Thoracic aorta (tissue), 2 donors: Measurements from ENCODE around the gene NRARP. TPM values are rescaled to one million over a fixed set of nuclear protein-coding genes. Genes with fewer than 3 reads are reported as not detected.

Source experiments
- ATAC-seq: fragments of 150-250 bp; one replicate; pipeline ENCODE4 v1.8.0; 2017; ENCODE audit warnings: low read depth; ENCODE audit not compliant: insufficient number of reproducible peaks, low FRiP score
- DNase-seq: peaks from one replicate; pipeline ENCODE4 v3.0.0-alpha.2; 2020; ENCODE audit warnings: low spot score
- H3K27ac ChIP-seq, 2 donors: fragments of 200-600 bp; sonication (generic); 1 replicate in 1 of 2; 2 replicates in 1 of 2; pipeline ENCODE4 v1.5.1; 2016; ENCODE audit warnings: mild to moderate bottlenecking in 2 of 2, moderate library complexity in 2 of 2
- H3K27me3 ChIP-seq: fragments of 200-600 bp; sonication (generic); replicated peaks from 2 replicates; pipeline ENCODE4 v1.6.0; 2016; ENCODE audit warnings: mild to moderate bottlenecking; ENCODE audit not compliant: insufficient read depth
- H3K36me3 ChIP-seq: fragments of 200-600 bp; sonication (generic); one replicate; pipeline ENCODE4 v1.5.1; 2016
- H3K4me1 ChIP-seq, 2 donors: fragments of 200-600 bp; sonication (generic); 1 replicate in 1 of 2; 2 replicates in 1 of 2; pipeline versions ENCODE4 v1.5.1 to v1.6.0; 2016; ENCODE audit warnings: low read depth in 2 of 2, mild to moderate bottlenecking in 1 of 2; ENCODE audit not compliant: control insufficient read depth in 1 of 2
- H3K4me3 ChIP-seq: fragments of 200-600 bp; sonication (generic); 2 replicates; pipeline ENCODE4 v1.5.1; 2016; ENCODE audit warnings: mild to moderate bottlenecking
- H3K9me3 ChIP-seq: fragments of 200-600 bp; sonication (generic); 2 replicates; pipeline ENCODE4 v1.5.1; 2016
- CTCF ChIP-seq: fragments of 200-600 bp; sonication (generic); IDR thresholded peaks from one replicate; pipeline ENCODE4 v1.5.1; 2019; ENCODE audit warnings: antibody characterized with exemption
- total RNA-seq, 2 donors: library from RNA; depleted of rRNA; stranded (reverse); fragments of >200 nt; gene quantifications; one replicate each; pipeline versions ENCODE4 v1.1.0 to v1.2.3, GENCODE V29; 2016

The NRARP gene
- total RNA-seq, 2 donors from 2014 or later: 8.5 to 16.9 TPM

- Histone ChIP-seq H3K9me3 (no peaks in the 10 kb centered on the region), H3K4me3 (no peak overlapping the region), H3K36me3 (no peaks in the 10 kb centered on the region), H3K27ac (no peak overlapping the region), H3K4me1 (no peaks in the 10 kb centered on the region), H3K27me3 (peaks cover 4% of the 10 kb centered on the region)
- no peak for DNase-seq
- no peak for ATAC-seq
- no peak for TF ChIP-seq CTCF
Observed at GRCh38 chr9:137325799-137326198, 23.7 kb upstream of the NRARP start.

- Histone ChIP-seq H3K4me3 (no peak overlapping the region), H3K36me3 (no peaks in the 10 kb centered on the region), H3K9me3 (no peaks in the 10 kb centered on the region), H3K4me1 (no peaks in the 10 kb centered on the region), H3K27ac (no peak overlapping the region), H3K27me3 (peaks cover 4% of the 10 kb centered on the region)
- no peak for TF ChIP-seq CTCF
- ATAC-seq: no peak
- DNase-seq: no peak
Observed at GRCh38 chr9:137325124-137325523, 23.1 kb upstream of the NRARP start.

- Histone ChIP-seq H3K36me3 (no peaks in the 10 kb centered on the region), H3K27me3 (peaks cover 4% of the 10 kb centered on the region), H3K27ac (no peak overlapping the region), H3K9me3 (no peaks in the 10 kb centered on the region), H3K4me1 (peaks cover 2 to 7% of the 10 kb centered on the region in 2 donors), H3K4me3 (no peak overlapping the region)
- ATAC-seq: no peak
- TF ChIP-seq CTCF: no peak
- DNase-seq: no peak
Observed at GRCh38 chr9:137323531-137324331, 21.7 kb upstream of the NRARP start.

- Histone ChIP-seq H3K27me3 (no peaks in the 10 kb centered on the region), H3K4me1 (peaks cover 4 to 8% of the 10 kb centered on the region in 2 donors), H3K9me3 (no peaks in the 10 kb centered on the region), H3K4me3 (no peak overlapping the region), H3K27ac (no peak overlapping the region), H3K36me3 (no peaks in the 10 kb centered on the region)
- DNase-seq (no peak), ATAC-seq (no peak)
- no peak for TF ChIP-seq CTCF
Observed at GRCh38 chr9:137321726-137322361, 19.8 kb upstream of the NRARP start.

GRCh38 chr9:137320555-137321384 lies 18.7 kb upstream of the NRARP start:
- no peaks in the 10 kb centered on the region for H3K27me3 ChIP-seq
- no peaks in the 10 kb centered on the region for H3K9me3 ChIP-seq
- ATAC-seq (no peak), DNase-seq (no peak)
- no peak for TF ChIP-seq CTCF
- H3K36me3 ChIP-seq: no peaks in the 10 kb centered on the region
- peaks cover 4 to 17% of the 10 kb centered on the region in 2 donors for H3K4me1 ChIP-seq
- no peak overlapping the region for H3K27ac ChIP-seq
- H3K4me3 ChIP-seq: no peak overlapping the region
